K562 (cell line): Measurements from ENCODE around the gene SCGB2B2.

Experiments used
- FOXM1 ChIP-seq, 2 experiments: fragments of 450-650 bp in 1 of 2; sonication (generic) in 1 of 2; formaldehyde crosslinking in 1 of 2; IDR thresholded peaks; 2 replicates each; pipeline versions ENCODE4 v1.6.1 to v1.9.0; 2017 to 2022; ENCODE audit warnings: low read depth in 2 of 2, mild to moderate bottlenecking in 2 of 2, missing genetic modification reagents in 1 of 2, moderate library complexity in 1 of 2
- HCFC1 ChIP-seq: IDR thresholded peaks from 2 replicates; pipeline ENCODE4 v1.6.1; 2012; ENCODE audit warnings: low read depth, low read length, improper control_type of control experiment
- POLR2A ChIP-seq: fragments of 450-650 bp; conservative IDR thresholded peaks from 2 replicates; pipeline ENCODE4 v1.6.1; 2016
- TF ChIP-seq, protein P1 (sequence below): sonication (generic); formaldehyde crosslinking; IDR thresholded peaks from 2 replicates; pipeline ENCODE4 v1.8.0; 2022; ENCODE audit warnings: mild to moderate bottlenecking, missing genetic modification reagents
- TF ChIP-seq, protein P2 (sequence below), 3 experiments: IDR thresholded peaks in 2 of 3; conservative IDR thresholded peaks in 1 of 3; 2 replicates each; pipeline ENCODE4 v1.5.1; 2011 to 2012; ENCODE audit warnings: low read length in 3 of 3, mild to moderate bottlenecking in 3 of 3, control low read depth in 2 of 3, improper control_type of control experiment in 1 of 3, inconsistent platforms in 1 of 3, low read depth in 1 of 3, mixed read lengths in 1 of 3, moderate library complexity in 1 of 3; ENCODE audit not compliant: insufficient read depth in 2 of 3
- TF ChIP-seq, protein P3 (sequence below): fragments of 450-650 bp; IDR thresholded peaks from 2 replicates; pipeline ENCODE4 v1.6.1; 2016

DNA sequence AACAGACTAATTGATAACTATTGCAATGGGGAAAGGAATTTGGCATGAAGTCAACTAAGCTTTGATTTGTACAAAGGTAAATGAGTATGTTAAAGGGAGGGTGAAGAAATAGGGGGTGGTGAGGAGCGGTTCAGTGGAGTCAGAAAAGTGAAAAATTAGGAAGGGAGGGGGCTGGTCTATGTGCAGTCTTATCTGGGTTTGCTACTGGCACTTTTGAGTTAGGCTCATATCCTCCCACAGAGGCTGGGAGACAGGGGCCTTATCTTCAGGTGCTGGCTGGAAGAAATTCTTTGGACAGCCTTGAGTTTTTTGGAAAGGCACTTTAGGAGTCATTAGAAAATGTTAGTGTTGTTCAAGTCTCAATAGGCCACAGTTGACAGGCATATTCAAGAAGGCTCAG, 11.6 kb upstream of the SCGB2B2 start:
- TF ChIP-seq HCFC1 (no peak), POLR2A (no peak), FOXM1 (IDR thresholded peaks at IDR 0.05; ENCODE audit: low read depth) (no peak), FOXM1 (CRISPR knock-in tag; IDR thresholded peaks at IDR 0.05; ENCODE audit: low read depth) (no peak)
- TF ChIP-seq, protein P1, sequence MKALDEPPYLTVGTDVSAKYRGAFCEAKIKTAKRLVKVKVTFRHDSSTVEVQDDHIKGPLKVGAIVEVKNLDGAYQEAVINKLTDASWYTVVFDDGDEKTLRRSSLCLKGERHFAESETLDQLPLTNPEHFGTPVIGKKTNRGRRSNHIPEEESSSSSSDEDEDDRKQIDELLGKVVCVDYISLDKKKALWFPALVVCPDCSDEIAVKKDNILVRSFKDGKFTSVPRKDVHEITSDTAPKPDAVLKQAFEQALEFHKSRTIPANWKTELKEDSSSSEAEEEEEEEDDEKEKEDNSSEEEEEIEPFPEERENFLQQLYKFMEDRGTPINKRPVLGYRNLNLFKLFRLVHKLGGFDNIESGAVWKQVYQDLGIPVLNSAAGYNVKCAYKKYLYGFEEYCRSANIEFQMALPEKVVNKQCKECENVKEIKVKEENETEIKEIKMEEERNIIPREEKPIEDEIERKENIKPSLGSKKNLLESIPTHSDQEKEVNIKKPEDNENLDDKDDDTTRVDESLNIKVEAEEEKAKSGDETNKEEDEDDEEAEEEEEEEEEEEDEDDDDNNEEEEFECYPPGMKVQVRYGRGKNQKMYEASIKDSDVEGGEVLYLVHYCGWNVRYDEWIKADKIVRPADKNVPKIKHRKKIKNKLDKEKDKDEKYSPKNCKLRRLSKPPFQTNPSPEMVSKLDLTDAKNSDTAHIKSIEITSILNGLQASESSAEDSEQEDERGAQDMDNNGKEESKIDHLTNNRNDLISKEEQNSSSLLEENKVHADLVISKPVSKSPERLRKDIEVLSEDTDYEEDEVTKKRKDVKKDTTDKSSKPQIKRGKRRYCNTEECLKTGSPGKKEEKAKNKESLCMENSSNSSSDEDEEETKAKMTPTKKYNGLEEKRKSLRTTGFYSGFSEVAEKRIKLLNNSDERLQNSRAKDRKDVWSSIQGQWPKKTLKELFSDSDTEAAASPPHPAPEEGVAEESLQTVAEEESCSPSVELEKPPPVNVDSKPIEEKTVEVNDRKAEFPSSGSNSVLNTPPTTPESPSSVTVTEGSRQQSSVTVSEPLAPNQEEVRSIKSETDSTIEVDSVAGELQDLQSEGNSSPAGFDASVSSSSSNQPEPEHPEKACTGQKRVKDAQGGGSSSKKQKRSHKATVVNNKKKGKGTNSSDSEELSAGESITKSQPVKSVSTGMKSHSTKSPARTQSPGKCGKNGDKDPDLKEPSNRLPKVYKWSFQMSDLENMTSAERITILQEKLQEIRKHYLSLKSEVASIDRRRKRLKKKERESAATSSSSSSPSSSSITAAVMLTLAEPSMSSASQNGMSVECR (CRISPR knock-in tag), result no peak
- TF ChIP-seq, protein P2, sequence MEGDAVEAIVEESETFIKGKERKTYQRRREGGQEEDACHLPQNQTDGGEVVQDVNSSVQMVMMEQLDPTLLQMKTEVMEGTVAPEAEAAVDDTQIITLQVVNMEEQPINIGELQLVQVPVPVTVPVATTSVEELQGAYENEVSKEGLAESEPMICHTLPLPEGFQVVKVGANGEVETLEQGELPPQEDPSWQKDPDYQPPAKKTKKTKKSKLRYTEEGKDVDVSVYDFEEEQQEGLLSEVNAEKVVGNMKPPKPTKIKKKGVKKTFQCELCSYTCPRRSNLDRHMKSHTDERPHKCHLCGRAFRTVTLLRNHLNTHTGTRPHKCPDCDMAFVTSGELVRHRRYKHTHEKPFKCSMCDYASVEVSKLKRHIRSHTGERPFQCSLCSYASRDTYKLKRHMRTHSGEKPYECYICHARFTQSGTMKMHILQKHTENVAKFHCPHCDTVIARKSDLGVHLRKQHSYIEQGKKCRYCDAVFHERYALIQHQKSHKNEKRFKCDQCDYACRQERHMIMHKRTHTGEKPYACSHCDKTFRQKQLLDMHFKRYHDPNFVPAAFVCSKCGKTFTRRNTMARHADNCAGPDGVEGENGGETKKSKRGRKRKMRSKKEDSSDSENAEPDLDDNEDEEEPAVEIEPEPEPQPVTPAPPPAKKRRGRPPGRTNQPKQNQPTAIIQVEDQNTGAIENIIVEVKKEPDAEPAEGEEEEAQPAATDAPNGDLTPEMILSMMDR (IDR thresholded peaks at IDR 0.05 in 2 of 3, conservative IDR thresholded peaks at IDR 0.05 in 1 of 3; ENCODE audit: insufficient read depth in 2 of 3, low read depth in 1 of 3, low read length in 3 of 3), result no peak
- TF ChIP-seq, protein P3, sequence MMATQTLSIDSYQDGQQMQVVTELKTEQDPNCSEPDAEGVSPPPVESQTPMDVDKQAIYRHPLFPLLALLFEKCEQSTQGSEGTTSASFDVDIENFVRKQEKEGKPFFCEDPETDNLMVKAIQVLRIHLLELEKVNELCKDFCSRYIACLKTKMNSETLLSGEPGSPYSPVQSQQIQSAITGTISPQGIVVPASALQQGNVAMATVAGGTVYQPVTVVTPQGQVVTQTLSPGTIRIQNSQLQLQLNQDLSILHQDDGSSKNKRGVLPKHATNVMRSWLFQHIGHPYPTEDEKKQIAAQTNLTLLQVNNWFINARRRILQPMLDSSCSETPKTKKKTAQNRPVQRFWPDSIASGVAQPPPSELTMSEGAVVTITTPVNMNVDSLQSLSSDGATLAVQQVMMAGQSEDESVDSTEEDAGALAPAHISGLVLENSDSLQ, result no peak
